Hepatic stellate cell (primary cell): ENCODE data around the gene ICE2.
"Not testable (repeated sequence)": the region's sequence is repeated elsewhere in the genome, so short reads cannot be mapped to it uniquely, and the experiment has no call there.

Experiments used
- DNase-seq: peaks from one replicate; pipeline ENCODE4 v3.0.0; 2011; ENCODE audit warnings: low spot score

Gene ICE2

GRCh38 chr15:60448668-60449360, 30.1 kb downstream of the ICE2 start:
- no peak for DNase-seq

DNA sequence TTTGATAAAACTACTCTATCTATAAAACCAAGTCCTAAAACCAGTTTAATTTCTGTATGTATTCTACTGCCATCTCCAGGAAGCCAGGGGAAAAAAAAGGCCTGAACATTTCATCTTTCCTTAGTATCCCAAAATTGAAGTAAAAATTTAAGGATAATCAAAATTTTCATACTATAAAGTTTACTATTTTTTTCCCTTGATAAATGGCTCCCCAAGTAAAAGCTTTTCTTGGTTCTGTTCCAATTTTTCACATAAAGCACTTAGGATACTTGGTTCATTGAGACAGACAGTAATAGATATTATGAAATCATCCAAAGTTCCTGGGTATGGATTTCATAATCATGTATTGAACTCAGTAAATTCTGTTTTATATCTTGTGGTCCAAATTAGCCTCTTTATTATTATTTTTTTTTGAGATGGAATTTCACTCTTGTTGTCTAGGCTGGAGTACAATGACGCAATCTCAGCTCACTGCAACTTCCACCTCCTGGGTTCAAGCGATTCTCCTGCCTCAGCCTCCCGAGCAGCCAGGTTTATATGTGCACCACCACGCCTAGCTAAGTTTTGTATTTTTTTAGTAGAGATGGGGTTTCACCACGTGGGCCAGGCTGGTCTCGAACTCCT, 34.5 kb downstream of the ICE2 start:
- no peak for DNase-seq

DNA sequence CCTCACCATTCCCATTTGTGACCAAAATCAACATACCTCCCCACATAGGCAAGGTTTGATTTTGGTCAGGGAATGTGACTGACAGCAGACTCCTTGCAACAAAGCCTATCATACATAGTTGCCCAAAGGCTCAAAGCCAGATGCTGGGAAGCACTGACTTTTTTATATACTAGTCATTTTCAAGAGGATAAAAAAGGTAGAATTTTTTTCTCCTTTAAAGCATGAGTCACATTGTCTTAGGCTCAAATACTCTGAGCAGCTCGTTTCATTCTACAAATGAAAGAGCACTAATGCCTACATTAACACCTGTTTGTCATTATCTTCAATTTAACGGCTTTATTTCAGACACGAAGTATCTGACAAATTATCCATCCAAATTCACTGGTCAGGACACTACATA, 36.2 kb downstream of the ICE2 start:
- no peak for DNase-seq

GRCh38 chr15:60442031-60442650, 36.8 kb downstream of the ICE2 start:
- no peak for DNase-seq

DNA sequence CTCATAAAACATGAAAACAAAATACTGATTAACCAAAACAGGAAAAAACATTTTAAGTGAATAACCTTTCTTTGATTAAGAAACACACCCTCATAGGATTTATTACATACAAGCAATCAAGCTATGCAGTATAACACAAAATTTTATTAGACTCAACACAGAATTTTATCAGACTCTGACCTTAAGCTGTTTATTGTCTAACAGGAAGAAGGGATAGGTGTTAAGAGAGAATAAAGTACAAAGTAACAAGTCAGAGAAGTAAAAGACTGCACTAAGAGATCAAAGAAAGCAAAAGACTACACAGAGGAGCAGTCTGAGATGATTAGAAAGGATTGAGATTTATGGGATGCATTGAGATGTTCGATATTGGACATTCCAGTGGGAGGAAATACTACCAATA, 37.6 kb downstream of the ICE2 start:
- no peak for DNase-seq

DNA sequence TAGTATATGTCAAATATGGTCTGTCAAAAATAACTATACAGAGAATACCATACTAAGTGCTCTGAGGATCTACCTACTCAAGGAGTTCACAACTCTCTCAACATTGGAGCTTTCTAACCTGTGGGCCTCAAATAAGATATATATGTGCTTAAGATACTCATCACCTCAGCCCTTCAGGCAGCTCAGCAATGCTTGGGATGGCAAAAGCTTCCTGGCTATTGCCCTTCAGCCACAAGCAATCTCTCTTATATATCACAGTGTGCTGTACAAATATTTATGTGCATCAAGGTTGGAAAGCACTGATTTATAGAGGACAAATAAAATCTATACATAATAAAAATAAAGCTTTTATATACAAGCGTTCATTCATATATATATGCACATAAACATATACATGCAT, 40.3 kb downstream of the ICE2 start:
- no peak for DNase-seq

GRCh38 chr15:60428935-60429334, 50.0 kb downstream of the ICE2 start:
- no peak for DNase-seq

- DNase-seq = no peak
Observed at GRCh38 chr15:60426870-60427508, 52.0 kb downstream of the ICE2 start.

DNA sequence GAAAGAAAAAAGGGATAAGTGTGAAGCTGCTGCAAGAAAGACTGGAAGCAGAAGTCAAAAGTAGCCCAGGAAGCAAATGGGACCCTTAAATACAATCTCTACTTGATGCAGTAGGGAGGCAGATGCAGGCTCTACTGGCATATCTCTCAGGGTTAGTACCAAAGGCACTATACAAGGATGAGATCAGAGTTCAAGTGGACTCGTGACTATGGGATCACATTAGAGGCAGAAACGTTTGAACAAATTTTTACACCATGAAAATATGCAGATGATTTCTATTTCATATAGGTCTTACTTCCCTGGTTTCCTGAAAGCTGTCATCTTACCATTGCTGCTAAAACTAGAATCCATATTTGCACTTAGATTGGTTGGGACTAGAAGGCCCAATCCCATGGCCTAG, 53.5 kb downstream of the ICE2 start:
- DNase-seq = no peak

DNA sequence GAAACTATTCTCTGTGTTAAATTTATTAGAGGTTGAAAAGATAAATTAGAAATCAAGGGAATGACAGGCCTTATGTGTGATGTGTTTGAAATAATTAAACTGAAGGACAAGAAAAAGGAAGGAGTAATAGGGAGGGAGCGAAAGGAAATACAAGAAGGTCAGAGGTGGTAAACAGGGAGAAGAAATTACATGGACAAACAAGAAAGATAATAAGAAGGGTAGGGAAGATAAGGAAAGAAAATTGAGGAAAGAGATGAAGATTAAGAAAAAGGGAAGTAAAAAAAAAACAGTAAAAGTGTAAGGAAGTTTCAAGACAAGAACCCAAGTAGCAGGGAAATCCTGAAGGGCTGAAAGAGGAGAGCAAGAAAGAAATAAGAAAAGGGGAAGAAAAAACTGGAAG, 54.9 kb downstream of the ICE2 start:
- DNase-seq = no peak

- peak; percentile 56 for DNase-seq
Observed at GRCh38 chr15:60423537-60423936, 55.4 kb downstream of the ICE2 start.

GRCh38 chr15:60421544-60421943, 57.4 kb downstream of the ICE2 start:
- DNase-seq = peak; percentile 66

- DNase-seq = no peak
Observed at GRCh38 chr15:60420203-60420716, 58.7 kb downstream of the ICE2 start.

GRCh38 chr15:60419753-60420152, 59.2 kb downstream of the ICE2 start:
- no peak for DNase-seq

GRCh38 chr15:60418096-60418495, 60.8 kb downstream of the ICE2 start:
- DNase-seq = no peak

DNA sequence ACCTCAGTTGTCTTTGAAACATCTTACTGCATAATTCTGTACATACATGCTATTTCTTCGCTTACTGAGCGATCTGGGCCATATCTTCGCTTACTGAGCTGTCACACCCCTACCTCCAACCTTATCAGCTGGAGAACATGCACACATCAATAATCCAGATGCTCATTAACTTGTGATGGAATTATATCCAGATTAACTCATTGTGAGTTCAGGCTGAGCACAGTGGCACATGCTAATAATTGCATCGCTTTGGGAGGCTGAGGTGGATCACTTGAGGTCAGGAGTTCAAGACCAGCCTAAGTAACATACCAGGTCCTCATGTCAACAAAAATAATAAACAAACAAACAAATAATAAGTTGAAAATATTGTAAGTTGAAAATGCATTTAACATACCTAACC, 61.8 kb downstream of the ICE2 start:
- no peak for DNase-seq

DNA sequence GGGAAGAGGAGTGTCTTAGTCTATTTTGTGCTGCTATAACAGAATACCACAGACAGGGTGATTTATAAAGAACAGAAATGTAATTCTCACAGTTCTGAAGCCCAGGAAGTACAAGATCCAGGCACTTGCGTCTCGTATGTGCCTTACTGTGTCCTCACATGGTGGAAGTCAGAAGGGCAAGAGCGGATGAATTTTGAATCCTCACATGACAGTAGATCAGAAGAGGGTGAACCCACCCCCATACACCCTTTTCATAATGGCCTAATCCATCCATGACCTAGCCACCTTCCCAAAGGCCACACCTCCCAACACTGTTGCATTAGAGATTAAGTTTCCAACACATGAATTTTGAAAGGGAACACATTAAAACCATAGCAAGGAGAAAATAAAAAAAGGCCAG, 62.5 kb downstream of the ICE2 start:
- DNase-seq = no peak

DNA sequence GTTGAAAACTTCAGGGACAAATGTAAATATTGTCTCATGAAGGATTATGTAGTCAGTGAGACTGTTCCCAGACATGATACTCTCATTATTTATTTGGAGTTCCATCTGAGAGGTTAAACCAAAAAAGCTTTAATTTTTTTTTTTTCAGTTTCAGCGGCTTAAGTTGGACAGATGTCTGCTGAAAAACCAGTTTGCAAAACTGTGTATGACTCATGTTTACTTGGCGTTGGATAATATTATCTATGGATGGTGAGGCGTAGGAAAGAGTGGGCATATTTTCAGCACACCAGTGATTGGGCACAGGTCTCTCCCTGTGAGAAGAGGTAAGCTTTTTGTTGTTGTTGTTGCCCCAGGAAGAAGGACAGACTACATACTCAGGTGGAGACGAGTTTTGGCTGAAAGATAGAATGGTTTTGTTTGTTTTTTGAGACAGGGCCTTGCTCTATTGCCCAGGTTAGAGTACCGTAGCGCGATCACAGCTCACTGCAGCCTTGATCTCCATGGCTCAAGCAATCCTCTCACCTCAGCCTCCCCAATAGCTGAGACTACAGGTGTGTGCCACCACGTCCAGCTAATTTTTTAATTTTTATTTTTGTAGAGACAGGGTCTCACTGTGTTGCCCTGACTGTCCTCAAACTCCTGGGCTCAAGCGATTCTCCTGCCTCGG, 64.8 kb downstream of the ICE2 start:
- DNase-seq = no peak

DNA sequence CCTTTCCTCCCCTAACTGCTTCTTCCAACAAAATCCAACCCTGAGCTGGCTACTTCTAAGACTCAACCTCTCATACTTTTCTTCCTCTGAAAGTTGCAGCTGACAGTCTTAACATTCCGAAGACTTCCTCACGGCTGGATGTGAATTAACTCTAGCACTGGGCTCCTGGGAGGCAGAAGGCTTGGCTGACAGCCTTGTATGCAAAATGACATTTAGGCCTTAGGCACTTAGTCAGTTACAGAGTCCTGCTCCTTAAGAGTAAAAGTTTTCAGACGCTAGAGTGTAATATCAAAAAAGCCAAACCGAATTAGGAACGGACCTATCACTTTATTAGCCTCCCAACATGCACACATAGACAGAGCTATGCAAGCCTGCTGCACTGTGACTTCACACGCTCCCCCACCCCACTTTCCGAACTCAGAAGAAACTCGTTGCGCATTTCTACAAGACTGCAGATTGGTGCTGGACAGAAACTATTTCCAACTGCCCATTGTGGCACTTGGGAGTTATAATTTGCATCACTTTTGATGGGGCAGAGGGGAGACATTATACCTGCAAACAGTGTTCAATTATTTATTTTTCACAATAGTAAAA, 65.6 kb downstream of the ICE2 start:
- DNase-seq = no peak

- DNase-seq = not testable (repeated sequence)
Observed at GRCh38 chr15:60412807-60413206, 66.1 kb downstream of the ICE2 start.

- no peak for DNase-seq
Observed at GRCh38 chr15:60411774-60412425, 67.0 kb downstream of the ICE2 start.
